Tibial nerve (tissue), 3 donors: ENCODE results near the gene ANK2.

Source experiments
- CTCF ChIP-seq, 5 experiments: fragments of 200-600 bp in 3 of 5; fragments of 450-650 bp in 2 of 5; sonication (generic) in 3 of 5; IDR thresholded peaks; one replicate each; pipeline ENCODE4 v1.5.1; 2016 to 2019; ENCODE audit warnings: antibody characterized with exemption in 5 of 5, mild to moderate bottlenecking in 3 of 5, moderate library complexity in 2 of 5
- POLR2A ChIP-seq, 2 donors: fragments of 450-650 bp; IDR thresholded peaks; one replicate each; pipeline ENCODE4 v1.6.1; 2017; ENCODE audit warnings: antibody characterized with exemption in 2 of 2, mild to moderate bottlenecking in 2 of 2, moderate library complexity in 2 of 2

GRCh38 chr4:113405874-113406722 lies 356.6 kb downstream of the ANK2 start:
- TF ChIP-seq CTCF (IDR thresholded peaks at IDR 0.05), result no peak
- no peak for TF ChIP-seq POLR2A (IDR thresholded peaks at IDR 0.05)
